DLD1 (cell line): ENCODE data around the gene JAG1.

Experiments
- in situ Hi-C: cut with HindIII; loops from 2 replicates; pipeline ENCODE4 v1.10.0; 2017; ENCODE audit warnings: low sequenced_read_pairs

JAG1 gene

DNA sequence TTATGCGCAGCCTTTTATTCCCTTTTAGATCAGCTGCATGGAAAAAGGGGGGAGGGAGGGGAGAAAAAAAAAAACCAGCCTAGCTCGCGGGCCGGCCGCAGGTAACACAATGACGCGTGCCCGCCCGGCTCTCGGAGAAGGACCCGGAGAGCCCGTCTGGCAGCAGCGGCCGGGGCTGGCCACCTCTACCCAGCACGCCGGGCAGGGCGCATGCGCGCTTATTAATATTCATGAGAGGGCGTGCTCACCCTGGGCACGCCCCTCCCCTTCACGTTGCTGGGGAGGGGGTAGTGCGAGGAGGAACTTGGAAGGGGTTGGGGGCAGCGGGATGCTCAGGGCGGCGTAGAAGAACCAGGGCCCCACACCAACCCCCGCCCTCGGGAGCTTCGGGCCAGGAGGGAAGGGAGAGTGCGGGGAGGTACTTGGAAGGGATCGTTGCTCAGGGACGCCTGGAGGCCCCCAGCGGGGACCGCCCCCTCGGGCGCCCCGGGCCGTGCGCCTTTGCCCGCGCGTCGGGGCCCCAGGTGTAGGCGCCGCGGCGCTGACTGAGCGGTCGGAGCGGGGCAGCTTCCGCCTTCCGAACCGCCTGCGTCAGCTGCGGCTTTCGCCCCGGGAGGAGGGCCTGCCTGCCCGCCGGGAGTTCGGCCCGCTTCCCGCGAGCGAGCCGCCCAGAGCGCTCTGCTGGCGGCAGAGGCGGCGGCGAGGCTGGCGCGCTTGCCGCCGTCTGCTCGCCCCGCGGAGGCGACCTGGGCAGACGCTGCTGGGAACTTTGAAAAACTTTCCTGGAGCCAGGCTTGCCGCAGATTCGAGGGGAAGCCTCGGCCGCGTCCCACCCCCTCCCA lies at the start of gene JAG1:
JAG1 (minus strand) TSS at position 158 of the 842 bp plus-strand sequence. CDS start 469 bp downstream, outside the sequence.
- in situ Hi-C loops, result no loop called here

DNA sequence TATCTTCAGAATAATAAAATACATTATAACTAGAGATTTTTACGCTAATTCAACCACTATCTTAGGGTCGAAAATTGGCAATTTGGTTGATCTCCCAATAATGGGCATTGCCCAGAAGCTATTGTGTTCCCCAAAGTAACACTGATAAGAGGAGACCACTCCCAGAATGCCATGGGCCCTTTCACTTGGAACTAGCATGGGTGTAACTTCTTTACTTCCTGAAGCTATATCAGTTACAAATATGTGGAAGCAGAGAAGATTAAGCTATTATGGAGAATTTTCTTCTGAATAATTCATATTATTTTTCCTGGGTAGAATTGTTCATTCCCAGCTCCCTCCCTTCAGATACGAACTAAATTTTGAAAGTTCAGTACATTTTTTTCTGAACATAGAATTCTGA lies 48.2 kb upstream of the JAG1 start:
- in situ Hi-C loops, result no loop called here

DNA sequence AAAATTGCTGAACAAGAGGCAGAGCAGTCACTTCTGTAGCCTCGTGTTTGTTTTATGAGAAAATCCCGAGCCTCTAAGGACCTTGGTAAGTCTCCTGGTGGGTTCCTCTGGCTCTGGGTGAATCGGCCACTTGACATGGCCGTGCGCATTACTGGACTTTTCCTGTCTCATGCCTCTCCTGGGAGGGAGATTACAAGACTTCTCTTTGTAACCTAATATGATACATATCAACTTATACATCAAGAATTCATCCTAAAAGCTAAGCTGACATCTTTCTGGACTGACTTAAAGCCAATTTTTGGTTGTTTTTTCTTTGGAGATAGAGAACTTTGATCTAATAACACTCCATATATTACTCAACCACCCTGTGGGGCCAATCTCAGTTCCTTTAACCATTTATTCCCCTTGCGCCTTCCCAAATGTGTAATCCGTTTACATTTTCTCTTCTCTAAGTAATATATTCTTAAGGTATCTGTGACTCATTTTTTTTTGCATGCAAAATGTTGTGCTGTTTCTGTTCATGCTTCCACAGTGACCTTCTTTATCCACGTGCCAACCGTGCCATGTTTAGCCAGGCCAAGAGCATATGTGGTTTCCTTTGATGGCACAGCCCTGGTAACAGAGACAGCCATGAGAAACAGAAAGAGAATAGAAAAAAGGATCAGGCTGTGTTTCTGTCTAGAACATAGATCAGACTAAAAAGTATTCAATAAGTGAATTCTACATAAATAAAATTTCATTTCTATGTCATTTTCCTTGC lies 47.5 kb upstream of the JAG1 start:
- in situ Hi-C loops, result no loop called here

DNA sequence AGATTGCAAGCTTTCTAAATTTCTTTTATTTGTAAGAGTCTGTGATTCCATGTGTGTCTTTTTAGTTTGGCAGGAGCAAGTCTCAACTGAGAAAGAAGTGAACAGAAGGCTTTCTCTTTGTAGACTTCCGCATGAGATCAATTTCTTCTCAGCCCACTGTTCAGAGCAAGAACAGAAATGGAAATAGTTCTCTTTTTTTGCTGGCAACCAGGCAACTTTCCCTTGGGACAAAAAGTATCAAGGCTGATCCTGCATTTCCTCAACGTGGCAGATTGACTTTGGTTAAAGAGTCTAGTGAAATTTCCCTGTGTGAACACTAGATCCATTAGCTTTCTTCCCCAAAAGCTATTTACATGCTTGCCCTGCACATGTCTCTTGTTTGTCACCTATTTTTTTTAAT lies 46.8 kb upstream of the JAG1 start:
- in situ Hi-C loops, result no loop called here

DNA sequence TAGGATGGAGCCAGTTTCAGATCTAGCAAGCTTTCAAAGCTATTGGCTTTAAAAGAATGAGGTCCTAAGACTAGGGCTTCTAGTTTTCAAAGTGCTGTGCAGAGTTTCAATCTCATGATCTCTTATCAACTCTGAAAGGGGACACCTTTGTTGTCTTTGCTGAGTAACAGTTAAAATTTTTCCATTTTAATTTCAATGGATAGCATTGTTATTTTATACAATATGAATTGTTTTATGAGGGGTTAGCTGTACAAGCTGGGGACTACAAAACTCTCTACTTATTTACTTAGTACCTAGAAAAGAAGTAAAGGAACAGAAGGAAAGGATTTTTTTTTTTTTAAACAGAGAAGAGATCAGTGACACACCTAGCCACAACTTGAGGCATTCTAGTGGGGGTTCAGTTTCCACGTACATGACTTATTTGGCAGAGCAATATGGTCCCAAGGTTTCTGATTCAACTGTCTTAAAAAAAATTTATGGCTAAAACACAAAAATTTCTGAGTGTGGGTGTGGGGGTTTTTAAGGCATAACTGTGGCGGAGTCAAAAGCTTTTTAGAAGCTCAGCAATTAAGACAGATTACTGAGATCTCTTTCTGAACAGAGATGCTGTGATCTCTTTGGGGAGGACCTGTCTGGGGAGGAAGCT lies 46.1 kb upstream of the JAG1 start:
- in situ Hi-C loops, result no loop called here

DNA sequence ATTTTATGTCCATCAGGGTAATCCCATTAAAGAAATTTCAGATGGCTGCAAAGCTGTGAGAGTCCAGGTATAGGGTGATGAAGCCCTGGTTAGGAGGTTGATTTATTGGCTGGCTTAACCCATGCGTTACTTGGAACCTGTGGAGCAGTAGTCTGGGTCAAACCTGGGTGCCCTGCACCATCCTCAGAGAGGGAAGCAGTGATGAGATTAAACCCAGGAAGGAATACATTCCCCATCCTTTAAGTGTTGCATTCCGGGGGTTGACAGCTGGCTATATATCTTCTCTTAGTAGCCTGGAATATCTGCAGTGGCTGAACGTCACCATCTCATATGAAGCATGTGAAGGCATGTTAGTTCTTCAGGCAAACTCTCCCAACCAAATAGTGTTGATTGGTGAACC lies 44.9 kb upstream of the JAG1 start:
- in situ Hi-C loops, result no loop called here

DNA sequence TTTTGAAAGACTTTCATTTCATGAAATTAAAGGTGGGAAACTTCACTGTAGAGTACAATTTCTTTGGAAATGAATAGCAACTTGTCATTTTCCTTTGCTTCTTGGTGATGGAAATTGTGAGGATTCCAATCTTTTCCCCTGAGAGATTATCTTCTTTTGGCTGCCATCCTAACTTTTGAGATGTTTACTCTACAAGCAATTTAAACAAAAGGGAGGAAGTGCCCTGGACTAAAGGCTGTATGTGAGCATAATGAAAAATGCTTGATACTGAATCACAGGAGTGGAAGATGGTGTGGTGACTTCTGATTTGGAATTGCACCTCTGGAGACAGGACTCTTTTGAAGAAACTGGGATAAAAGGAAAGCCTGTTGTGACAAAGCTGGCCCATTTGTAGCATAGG lies 43.1 kb upstream of the JAG1 start:
- in situ Hi-C loops, result no loop called here

DNA sequence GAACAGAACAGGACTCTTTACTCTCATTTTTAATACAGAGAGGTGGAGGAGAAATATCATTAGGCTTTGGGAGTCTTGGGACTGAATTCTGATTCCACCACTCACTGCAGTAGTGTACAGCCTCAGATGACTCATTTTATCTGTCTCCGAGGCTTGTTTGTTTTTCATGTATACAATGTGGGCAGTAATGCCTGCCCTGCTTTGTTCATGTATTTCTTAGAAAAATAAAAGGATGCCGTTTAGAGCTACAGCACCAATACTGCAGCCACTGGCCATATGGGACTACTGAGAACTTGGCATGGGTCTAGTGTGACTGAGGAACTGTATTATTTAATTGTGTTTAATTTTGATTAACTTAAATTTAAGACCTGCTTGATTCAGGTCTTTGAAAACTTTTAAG lies 41.2 kb upstream of the JAG1 start:
- in situ Hi-C loops, result no loop called here

DNA sequence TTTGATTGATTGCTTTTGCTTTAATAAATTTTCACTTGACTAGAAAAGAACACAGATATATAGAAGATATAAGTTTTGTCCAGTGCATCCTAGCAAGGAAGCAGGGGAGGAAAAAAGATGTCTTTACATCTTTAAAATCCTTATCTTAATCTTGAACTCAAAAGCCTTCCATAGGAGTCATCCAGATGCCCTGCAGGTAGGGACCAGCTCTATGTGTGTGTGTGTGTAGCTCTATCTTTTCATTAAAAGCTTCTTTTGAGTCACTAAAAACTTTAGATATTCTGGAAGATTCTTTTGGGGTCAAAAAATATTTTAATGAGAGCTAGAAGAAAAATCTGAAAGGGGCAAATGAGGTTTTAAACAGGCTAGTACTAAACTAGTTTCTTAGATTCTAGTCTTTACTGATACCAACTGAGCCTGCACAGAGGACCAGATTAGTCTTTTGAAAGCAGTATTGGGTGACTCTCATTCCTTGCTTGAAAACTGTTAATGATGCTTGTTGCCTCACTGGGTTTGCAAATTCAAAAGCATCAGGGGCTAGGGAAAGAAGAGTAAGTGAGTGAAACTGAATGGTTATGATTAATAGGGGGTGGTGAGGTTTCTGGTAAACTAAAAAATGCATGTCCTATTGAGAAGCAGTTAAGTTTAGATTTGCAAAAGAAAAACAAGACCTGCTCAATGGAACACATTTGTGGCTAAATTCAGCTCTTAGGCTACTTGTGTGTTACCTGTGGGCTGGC lies 40.6 kb upstream of the JAG1 start:
- in situ Hi-C loops, result no loop called here

DNA sequence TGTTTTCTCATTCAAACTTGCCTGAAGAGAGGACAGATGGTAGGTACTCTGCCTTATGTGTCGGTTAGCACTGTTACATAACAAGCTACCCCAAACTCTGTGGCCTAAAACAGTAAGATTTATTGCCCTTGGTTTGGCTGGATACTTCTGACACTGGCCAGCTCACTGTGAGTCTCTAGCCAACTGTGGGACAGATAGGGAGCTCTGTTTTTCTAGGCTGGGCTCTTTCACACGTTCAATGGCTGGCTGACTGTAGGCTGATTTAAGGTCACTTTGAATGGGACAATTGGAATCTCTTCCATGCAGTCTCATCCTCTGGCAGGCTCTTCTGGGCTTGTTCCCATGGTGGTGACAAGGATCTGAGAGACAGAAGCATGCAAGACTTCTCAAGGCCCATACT lies 39.4 kb upstream of the JAG1 start:
- in situ Hi-C loops, result no loop called here

DNA sequence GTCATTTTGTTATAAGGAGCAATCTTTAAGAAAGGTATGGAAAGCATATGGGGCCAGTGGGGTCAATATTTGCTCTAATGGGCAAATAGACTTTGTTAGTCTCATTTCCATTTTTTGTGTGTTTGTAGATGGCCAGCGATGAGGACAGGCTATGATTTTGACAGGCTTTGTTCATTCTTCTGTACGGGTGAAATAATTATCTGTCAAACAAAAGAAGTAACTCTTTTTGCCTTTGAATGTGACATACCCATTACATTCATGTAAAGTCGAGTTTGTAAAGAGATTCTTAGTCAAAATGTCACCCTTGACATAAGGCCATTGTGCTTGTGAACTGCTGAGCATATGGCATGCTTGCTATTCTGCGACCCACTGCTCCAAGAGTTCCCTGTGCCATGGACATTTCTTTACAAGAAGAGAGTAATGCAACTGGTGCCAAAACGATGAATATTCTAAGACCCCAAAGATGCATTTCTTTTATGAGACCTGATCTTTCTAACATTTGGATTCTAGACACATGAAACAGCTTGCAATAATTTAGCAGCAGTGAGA lies 38.2 kb upstream of the JAG1 start:
- in situ Hi-C loops, result no loop called here

DNA sequence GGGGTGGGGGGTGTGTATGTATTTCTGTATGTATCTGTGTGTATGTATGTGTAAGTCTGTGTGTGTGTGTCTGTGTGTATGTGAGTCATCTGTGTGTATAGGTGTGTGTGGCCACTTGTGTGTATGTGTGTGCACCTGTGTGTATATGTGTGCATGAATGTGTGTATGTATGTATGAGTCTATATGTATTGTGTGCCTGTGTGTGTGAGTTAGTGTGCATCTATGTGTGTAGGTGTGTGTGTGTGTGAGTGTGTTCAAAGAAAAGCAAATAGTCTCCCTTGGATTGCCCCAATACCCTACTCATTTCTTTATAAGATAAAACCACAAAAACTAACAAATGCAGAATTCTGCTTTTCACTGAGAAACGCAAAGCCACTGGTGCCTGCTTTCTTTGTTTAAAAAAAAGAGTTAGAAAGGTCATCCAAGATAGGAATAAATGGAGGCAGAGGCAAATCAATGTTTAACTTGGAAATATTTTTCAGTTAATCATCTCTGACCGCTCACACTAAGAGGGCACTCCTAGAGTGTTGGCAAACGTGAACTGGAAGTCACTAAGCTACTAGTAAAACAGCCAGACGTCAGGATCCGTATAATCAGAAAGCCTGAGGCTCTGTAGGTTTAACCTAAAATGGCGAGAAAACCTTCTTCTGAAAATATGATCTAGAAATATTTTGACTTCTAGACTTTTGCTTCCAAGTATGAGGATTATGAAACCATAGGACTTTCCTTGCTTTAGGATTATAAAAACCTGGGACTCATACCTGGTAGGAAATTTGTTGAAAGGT lies 37.4 kb upstream of the JAG1 start:
- in situ Hi-C loops, result no loop called here

DNA sequence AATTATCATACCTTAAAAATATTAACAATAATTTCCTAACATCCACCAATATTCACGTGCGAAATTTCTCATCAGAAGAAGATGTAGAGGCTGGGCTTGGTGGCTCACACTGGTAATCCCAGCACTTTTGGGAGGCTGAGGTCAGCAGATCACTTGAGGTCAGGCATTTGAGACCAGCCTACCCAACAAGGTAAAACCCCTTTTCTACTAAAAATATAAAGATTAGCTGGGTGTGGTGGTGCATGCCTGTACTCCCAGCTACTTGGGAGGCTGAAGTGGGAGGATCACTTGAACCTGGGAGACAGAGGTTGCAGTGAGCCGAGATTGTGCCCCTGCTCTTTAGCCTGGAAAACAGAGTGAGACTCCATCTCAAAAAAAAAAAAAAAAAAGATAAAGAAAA lies 36.1 kb upstream of the JAG1 start:
- in situ Hi-C loops, result no loop called here

DNA sequence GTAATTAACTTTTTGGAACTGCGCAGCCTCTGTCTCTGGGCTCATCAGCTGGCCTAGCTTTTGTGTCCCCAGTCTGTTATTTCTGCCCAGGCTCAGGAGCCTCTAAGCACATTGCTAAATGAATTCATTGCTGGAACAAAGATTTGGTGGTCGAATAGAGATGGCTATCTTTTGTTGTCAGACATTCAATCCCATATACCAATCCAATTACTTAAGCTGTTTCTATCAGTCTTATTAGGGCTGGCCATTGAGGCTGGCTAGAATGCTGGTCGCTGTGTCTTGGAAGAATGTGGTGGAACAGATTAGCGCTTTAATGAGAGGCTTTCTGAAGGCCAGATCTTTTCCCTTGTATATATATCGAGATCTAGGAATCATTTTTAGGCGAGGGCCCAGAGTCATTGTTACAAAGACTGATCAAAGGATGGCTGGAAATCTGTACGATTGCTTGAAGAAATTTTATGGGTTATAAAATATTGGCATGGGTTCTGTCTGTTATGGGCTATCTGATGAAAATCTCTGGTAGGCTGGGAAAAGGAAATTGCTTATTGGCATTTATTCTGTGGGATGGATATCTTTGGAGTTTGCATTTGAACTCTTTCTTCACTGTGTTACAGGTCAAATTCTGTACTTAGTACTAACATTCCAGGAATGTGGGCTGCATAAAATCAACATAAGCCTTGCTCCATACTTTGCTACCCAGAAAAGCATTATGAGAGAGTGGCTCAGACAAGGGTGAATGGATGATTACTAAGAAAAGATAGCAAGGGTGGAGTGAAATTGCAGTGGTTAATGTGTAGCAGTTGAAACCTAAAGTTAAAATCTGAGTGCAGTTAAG lies 34.8 kb upstream of the JAG1 start:
- in situ Hi-C loops, result no loop called here

DNA sequence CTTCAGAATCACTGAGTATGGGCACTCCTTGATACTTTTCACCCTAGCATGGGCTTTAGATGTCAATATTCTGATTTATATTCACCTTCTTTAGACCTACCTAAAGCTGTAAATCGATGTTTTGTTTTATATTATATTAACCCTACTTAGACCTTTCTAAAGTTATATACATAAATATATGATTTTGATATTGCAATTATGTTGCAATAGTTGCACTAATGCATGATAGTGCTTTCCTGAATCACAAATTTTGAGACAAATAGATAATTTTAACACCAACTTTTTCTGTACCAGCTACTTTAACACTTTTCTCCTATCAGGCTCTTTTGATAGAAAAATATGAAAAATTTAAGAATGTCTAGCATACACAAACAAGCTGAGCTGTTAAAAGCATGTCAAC lies 34.0 kb upstream of the JAG1 start:
- in situ Hi-C loops, result no loop called here

DNA sequence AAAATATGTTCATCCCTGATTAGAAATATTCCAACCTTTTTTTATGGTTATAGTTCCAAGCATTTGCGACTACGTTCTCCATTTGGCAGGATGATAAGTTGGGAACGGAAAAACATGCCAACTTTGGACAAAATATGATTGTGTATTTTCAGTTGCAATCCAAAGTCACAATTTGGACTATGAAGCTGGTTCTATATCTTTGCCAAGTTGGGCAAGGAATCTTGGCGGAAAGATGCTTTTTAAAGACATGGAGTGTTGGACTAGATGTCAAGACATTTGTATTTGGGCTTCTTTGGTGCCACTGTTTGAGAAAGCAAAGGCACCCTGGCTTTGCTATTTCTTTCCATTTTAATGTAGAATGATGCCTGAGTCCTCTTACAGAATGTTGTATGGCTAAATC lies 33.3 kb upstream of the JAG1 start:
- in situ Hi-C loops, result no loop called here

DNA sequence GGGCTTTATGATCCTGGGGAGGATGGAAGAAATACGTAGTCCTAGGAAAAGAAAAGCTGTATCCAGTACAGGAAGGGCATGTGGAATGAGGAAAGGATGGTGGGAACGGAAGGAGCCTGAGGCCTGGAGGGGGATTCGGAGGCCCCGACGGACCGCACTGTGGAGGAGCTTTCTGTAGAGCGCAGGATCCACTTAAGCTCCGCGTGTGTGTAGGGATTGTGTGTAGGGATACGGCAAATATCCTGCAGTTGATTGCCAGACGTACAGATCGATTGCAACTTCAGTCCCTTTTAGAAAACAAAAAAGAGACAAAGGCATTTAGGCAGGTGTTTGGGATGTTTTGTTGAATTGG lies 32.6 kb upstream of the JAG1 start:
- in situ Hi-C loops, result no loop called here

DNA sequence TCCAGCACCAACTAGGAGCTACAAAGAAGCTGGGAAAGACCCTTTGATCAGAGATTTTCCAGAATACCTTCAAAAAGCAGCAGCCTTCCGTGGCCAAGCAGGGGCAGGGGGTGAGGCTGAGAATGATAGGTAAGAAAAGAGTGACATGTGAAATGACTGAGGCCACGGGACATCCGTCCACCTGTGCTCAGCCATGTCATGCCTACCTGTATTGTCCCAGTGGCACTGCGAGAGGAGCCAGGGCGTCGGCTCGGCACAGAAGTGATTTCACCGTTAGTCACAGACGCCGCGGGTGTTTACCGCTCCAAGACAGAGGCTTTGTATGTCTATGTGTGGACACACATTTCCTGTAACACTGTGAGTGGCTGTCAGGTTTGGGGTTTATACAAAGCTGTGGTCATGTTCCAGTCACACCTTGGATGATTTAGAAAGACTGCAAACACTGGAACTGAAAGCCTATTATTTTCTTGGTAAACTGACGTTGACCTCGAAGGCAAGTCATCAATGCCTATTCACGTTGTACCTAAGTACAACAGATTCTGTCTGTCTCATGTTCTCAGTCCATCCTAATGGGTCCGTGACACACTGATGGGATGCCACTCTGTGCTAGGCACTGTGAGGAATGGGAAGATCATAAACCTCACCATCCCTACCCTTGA lies 32.1 kb upstream of the JAG1 start:
- in situ Hi-C loops, result no loop called here

DNA sequence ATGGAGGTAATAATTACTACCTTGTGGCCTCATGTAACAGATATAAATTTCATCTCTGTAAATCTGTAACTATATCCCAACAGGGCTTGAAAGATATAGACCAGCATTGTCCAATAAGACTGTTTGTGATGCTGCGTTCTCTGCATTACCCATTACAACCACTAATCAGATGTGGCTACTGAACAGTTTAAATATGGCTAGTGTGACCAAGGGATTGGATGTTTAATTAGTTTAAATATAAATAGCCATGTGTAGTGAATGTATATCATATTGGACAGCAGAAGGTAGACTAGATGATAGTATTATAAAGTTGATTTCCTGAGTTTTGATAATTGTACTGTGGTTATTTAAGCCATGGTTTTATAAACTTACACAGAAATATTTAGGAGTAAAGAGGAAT lies 27.8 kb upstream of the JAG1 start:
- in situ Hi-C loops, result no loop called here
